GM21717 (cell line): ENCODE results near the gene TRANK1.
A peak's percentile ranks its signal among the peaks of the same experiment; 100 is the strongest.
"Not testable (repeated sequence)": the region's sequence is repeated elsewhere in the genome, so short reads cannot be mapped to it uniquely, and the experiment has no call there.

ENCODE experiments used
- ATAC-seq: cut with Tn5 transposase; IDR thresholded peaks from one replicate; pipeline ENCODE4 v1.9.1; 2021; ENCODE audit warnings: mild to moderate bottlenecking, moderate library complexity; ENCODE audit not compliant: unreplicated experiment

Gene TRANK1

DNA sequence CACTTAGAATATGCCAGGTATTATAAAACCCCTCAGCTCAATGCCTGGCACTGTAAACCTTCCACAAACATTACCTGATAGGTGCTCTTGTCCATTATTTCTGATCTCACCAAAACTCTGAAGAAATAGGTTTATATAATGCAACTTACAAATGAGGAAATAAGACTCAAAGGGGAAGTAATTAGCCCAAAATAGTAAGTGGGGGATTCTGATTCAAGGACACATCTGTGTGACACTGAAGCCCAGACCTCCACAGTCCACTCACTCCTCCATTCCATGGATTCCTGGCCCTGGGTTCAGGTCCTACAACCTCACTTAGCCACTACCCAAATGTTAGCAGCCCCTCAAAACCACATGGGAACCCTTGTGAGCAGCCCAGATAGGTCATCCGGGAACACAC, 49.9 kb downstream of the TRANK1 start:
- no peak for ATAC-seq

DNA sequence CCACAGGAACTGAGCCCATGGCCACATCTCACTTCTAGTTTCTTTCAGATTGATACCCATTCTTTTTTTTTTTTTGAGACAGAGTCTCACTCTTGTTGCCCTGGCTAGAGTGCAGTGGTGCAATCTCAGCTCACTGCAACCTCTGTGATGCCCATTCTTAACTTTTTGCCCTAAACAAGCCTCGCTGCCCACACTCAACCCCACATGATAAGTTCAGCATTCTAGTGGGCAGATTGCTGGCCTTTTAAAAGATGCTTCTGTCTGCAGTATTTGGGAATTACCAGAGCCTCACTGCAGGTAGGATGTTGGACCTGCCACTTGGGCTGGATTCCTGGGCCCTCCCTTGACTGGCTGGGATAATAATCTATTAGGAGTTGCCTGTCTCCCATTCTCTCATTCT, 51.0 kb downstream of the TRANK1 start:
- no peak for ATAC-seq

DNA sequence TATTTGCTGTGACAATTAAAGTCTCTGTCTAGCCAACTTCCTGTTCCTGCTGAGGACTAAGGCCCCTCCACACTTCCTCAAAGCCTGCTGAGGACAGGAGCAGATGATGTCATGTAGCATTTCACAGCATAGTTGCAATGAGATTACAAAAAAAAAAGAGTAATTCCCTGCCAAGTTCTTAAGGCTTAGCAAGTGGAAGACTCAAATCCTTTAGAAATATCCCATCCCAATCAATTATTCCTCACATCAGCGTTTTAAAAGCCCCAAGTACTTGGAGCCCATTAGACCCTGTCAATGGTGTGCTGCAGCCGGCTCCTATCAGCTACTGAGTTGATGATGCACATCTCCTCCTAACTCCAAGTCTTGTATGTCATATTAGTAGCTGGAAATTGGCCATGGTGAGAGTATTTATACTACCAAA, 51.7 kb downstream of the TRANK1 start:
- peak; percentile 66 for ATAC-seq

DNA sequence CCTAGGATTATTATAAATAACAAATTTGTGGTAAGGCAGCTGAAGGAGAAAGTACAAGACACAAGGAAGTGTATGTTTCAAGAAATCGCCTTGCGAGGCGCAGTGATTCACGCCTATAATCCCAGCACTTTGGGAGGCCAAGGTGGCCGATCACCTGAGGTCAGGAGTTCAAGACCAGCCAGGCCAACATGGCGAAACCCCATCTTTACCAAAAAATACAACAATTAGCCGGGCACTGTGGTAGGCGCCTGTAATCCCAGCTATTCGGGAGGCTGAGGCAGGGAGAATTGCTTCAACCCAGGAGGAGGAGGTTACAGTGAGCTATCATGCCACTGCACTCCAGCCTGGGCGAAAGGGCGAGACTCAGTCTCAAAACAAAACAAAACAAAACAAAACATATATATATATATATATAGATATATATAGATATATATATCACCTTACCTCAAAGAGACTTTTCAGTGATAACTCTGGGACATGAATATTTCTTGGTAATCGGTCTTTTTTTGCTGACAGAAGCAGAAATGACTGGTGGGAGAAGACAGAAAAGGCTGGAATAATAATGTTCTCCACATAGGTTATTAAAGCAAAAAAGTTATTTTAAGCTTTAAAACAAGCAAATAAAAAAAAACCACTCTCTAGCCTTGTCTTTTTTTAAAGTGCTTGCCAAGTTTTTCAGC, 52.3 kb downstream of the TRANK1 start:
- no peak for ATAC-seq

DNA sequence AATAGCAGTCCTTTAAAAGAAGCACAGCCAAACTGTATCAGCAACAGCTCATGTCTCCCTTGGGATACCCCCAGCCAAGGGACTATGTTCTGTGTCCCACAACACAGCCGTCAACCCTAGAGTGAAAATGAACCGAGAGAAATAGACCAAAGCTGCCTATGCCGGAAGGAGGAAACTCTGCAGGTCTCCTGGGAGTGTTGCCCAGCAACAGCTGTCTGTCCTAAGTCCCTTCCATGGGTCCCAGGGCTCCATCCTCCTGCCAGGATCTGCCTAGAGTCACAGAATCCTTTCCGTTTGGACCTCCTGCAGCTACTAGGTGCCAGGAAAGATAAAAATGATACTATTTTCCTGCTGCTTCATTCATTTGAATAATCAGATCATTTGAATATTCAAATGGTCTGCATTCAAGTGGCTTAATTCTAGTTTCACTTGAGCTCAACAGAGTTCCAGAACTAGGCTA, 53.1 kb downstream of the TRANK1 start:
- ATAC-seq = peak; percentile 78

DNA sequence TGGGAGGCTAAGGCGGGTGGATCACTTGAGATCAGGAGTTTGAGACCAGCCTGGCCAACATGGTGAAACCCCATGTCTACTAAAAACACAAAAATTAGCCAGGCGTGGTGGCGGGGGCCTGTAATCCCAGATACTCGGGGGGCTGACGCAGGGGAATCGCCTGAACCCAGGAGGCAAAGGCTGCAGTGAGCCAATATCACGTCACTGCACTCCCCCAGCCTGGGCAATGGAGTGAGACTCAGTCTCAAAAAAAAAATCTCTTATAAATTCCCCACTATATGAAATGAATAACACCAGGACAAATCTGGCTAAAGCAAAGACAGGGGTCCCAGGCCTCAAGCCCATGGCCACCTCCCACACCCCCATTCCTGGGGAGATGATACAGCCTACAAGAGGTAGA, 53.8 kb downstream of the TRANK1 start:
- not testable (repeated sequence) for ATAC-seq

DNA sequence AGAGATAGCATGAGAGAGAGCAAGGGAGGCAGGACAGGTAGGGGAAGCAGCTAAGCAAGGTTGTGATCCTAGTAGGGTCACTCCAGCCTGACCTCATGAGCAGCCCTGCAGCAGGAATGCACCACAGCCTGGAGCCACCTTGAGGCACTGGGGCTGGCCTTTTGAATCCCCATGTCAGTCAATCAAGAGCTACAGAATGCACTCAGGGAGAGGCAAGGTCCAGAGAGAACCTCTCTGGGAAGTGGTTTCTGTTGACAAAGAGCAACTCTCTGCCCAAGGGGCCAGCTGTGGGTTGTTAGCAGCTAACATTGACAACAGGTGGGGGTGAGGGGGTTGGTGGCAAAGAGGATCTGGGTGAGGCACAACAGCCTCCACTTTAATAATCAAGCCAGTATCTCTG, 54.6 kb downstream of the TRANK1 start:
- no peak for ATAC-seq

DNA sequence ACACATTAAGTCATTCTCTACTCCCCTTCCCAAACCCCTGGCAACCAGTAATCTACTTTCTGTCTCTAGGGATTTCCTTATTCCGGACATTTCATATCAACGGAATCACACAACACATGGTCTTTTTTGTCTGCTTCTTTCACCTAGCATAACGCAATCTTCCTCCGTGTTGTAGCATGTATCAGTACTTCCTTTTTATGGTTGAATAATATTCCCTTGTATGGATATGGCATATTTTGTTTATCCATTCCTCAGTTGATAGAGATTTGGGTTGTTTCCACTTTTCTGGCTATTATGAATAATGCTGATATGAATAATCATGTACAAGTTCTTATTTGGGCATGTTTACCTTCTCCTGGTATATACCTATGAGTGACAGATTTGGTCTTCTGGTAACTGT, 63.1 kb downstream of the TRANK1 start:
- no peak for ATAC-seq

DNA sequence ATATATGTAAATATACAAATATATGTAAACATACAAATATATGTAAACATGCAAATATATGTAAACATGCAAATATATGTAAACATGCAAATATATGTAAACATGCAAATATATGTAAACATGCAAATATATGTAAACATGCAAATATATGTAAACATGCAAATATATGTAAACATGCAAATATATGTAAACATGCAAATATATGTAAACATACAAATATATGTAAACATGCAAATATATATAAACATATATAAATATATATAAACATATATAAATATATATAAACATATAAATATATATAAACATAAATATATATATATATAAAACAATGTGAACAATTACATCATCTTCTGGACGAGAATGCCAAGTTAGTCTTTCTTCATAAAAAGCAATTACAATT, 65.0 kb downstream of the TRANK1 start:
- ATAC-seq = not testable (repeated sequence)

DNA sequence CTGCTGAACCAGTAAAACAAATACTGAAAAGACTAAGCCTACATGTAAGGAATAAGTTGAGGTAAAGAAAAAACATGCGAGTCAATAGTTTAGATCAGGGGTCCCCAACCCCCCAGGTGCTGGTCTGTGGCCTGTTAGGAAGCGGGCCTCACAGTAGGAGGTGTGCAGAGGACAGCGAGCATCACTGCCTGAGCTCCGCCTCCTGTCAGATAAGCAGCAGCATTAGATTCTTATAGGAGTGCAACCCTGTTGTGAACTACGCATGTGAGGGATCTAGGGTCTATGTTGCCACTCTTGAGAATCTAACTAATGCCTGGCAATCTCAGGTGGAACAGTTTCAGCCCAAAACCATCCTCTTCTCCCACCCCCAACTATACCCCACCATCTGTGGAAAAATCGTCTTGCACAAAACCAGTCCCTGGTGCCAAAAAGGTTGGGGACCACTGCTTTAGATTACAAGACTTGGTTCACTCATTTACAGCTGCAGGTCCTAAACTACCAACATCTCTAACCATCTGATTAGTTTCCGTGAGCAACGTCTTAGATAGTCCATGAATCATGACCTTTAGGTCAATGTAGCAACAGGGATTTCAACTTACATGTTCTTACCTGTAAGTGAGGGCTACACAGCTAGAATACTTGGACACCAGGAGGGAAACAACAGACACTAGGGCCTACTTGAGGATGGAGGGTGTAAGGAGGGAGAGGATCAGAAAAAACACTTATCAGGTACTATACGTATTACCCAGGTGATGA, 66.7 kb downstream of the TRANK1 start:
- ATAC-seq = no peak

DNA sequence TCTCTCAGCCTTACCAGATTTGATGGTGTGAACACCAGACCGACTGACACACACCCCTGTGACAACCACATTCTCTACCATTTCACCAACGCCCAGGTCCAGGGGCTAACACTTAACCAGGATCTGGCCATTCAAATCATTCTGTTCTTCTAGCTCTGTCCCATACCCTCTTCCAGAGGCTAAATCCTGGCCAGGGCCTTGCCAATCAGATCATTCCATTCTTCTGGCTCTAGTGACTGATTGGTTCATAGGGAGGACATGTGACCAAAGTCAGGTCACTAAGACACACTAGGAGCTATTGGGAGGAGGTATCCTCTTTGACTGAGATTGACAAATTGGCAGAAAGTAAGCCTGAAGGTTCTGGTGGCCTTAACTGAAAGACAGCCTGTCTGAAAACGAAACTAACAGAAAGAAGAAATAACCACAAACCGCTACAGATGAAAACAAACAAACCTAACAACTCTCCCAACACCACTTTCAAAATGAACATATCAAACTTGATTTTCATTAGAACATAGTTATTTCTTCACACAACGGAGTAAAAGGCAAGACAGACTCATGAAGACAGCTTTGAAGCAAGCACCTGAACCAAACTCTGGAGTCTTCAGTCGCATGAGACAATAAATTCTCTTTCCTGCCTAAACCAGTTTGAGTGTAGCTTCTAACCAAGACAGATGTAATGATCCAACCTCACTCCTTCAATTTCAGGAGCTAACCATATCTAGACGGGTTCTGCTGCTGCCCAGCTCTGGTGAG, 68.5 kb downstream of the TRANK1 start:
- ATAC-seq = peak; percentile 100

DNA sequence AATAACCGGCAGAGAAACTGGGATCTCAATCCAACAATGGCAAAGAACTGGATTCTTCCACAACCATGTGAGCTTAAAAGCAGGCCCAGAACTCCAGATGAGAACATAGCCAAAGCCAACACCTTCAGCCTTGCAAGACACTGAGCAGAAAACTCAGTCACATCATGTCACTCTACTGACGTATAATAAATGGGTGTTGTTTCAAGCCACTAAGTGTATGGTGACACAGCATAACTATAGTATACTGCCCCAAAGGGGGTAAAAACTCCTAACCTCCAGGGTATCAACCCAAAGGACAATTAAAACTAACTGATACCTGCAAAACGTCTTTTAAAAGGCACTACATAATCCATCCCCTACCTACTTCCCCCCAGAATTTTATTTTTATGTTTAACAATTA, 69.5 kb downstream of the TRANK1 start:
- ATAC-seq = no peak

DNA sequence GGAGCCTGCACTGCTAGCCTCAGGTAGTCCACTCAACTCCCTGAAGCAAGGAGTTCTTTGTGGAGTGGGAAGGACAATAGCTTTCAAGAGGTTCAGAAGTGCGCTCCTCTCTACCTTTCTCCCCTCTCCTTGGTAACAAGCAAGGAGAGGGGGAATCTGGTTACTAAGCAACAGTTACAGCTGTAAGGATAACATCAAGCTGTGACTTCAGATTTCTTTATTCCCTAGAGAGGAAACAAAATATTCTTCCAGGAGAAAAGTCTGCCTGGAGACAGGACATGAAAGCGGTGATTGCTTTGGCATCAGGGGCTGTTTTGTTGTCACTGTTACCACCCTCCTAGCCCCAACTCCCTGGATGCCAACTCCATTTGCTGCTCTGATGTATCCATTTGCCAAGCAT, 70.4 kb downstream of the TRANK1 start:
- no peak for ATAC-seq

DNA sequence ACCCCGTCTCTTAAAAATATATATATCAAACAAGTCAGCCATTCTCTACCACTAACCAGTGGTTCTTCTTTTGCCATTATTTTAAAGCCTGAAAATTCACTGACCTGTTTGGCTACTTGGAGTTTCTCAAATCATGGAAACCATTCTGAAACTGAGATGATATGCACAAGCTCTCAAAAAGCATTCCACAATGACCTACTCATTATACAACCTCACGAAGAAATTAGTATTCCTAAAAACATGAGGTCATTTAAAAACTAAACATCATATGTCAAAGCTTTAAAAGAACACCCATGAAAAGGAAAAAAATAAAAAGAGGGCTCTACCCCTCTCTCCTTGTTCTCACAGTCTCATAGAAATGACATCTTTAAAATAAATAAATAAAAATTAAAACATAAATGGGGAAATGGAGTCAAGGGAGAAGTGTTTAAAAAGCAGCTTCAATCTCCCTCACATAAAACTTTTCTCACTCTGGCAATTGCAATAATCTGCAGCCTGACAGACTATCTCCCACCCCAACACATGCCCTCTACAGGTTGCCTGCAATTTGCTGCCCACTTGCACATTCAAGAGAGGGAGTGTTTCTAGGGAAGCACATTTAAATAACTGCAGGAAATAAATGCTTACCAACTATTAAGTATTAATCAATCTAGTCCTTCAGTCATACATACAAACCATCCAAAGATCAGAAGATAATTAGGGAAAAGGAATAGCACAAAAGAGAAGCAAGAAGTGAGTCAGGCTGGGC, 73.3 kb downstream of the TRANK1 start:
- no peak for ATAC-seq

DNA sequence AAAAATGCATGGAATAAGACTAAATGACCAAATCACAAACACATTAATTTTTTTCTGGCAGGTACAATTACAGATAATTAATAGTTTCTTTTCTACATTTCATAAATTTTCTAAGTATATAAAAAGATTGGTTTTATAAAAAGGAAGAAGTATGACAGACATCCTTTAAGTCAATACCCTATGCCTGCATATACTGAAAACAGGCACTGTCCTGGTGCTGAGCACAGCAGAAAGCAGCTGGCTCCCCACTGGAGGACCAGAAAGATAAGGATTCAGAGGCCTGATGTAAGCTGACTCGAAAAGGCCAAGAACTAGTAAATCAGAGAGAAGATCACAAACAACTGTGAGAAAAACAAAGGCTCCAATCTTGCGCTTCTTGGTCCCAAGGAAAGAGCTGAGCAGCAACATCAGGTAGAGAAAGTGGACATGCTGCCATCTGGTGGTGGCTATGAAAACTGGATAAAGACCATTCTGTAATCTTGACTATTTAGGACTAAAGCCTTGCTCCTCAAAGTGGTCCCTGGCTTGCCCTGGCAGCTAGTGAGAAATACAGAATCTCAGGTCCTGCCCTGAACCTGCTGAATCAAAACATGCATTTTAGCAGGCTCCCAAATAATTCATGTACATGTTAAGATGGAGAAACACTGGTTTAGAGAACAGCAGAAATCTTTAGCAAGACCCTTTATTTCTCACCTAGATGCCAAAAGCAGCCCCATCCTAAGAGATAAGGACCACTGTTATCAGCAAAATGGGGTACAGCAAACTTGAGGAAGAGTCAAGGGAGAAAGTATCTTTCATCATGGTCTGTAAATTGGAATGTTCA, 76.0 kb downstream of the TRANK1 start:
- peak; percentile 95 for ATAC-seq

DNA sequence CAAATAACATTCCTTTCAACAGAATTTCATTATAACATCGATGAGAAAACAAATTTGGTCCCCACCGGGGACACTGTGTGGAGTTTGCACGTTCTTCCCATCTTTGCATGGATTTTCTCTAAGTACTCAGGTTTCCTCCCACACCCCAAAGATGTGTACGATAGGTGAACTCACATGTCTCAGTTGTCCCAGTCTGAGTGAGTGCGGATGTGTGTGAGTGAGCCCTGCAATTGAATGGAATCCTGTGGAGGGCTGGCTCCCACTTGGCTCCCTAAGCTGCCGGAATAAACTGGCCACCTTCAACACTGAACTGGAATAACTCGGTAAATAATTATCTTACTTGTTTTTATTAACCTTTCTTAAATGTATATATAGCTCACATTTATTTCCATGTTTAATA, 77.0 kb downstream of the TRANK1 start:
- no peak for ATAC-seq

DNA sequence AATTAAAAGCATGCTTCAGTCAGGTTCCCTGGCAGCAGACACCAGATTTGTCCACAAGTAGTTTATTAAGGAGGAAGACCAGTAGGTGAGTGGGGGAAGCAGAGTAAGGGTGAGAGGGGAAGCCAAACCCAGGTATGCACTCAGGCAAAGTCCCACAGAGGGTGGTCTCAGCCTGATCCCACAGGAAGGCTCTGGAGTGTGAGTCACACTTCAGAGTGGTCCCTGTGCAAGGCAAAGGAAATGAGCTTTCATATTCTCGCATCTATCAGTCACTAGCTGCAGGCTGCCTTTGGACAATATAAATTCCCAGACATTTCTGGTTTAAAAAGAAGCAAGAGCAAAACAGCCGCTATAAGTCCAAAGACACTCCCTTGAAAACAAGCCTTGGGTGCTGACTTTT, 78.5 kb downstream of the TRANK1 start:
- no peak for ATAC-seq

DNA sequence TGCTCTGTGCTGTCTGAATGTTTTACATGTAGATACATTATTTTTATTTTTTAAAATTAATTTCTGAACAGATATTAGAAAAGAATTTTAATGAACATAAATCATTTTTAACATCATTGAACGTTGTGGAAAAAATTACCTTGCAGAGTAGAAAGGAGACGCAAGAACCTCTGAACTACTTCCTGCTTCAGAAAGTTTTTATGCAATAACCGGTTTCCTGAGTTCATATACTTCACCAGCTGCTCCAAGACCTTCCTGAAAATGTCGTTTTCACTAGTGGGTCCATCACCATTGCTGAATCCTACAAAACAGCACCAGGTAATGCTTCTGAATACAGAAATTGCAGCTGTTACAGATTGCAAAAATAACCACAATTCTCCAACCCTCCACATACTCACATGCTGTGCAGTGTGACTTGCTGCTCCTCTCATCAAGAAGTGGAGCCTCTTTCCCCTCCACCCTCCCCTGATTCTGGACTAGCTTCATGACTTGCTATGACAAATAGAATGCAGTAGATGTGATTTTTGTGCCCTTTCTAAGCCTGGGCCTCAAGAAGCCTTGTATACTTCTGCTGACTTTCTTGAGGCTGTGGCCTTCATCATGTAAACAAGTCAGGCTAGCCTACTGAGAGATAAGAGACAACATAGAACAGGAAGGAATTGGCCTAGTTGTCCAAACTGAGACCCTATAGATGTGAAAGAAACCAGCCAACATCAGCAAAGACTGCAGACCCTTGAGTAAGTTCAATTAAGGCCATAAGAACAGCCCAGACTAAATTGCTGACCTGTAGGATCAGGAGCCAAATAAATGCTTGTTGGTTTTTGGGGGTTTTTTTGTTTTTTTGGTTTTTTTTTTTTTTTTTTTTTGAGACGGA, 80.4 kb downstream of the TRANK1 start:
- ATAC-seq = no peak

DNA sequence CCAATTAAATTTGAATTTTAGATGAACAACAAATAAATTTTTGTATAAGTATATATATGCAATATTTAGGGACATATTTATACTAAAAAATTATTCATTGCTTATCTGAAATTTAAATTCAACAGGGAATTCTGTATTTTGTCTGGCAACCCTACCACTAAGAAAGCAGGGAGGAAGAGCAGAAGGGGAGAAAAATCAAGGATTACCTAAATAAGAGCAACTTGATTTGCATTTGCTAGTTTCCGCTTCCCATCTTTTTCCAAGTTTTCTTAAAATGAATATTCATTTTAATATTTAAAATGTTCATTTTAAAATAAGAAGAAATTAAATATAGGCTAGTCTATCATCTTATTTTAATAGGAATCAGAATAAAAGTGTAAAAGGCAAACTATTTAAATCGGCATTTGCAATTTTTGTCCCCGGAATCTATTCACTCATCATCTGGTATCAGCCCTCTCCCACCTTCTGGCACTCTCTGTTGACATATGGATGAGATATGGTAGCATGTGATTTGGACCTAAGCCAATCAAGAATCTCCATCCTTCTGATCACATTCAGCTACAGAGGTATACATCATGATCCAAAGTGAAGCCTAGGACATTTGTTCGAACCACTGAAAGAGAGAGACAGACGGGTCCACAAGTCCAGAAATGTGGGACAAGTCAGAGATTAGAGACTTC, 82.6 kb downstream of the TRANK1 start:
- ATAC-seq = no peak
